ENCODE measurements around the gene SLC22A17. TPM values are rescaled to one million over a fixed set of nuclear protein-coding genes. Genes with fewer than 3 reads are reported as not detected.

The SLC22A17 gene
- total RNA-seq, 1 donor from 2014 or later: 12.1 TPM

GRCh38 chr14:23376482-23377197, 24.0 kb upstream of the SLC22A17 start, which contains the start of gene CMTM5:
Gene CMTM5, plus strand, starts transcription at chr14:23377046. Its CDS starts 206 bp downstream, at chr14:23377252.
- no peak for ATAC-seq
- Histone ChIP-seq H3K27ac (no peak within 1 kb of the TSS), H3K4me3 (peak within 1 kb of the TSS; percentile 10), H3K4me1 (no peaks in the 10 kb centered on the region), H3K36me3 (no peaks in the 10 kb centered on the region), H3K27me3 (no peaks in the 10 kb centered on the region), H3K9me3 (no peaks in the 10 kb centered on the region)
- intact Hi-C loops (cut with DNase I): loop anchor here (5.0 kb wide), 1 partner anchor 49 kb away; no protein-coding TSS in a partner anchor
- no peak for DNase-seq
- TF ChIP-seq, protein P1, sequence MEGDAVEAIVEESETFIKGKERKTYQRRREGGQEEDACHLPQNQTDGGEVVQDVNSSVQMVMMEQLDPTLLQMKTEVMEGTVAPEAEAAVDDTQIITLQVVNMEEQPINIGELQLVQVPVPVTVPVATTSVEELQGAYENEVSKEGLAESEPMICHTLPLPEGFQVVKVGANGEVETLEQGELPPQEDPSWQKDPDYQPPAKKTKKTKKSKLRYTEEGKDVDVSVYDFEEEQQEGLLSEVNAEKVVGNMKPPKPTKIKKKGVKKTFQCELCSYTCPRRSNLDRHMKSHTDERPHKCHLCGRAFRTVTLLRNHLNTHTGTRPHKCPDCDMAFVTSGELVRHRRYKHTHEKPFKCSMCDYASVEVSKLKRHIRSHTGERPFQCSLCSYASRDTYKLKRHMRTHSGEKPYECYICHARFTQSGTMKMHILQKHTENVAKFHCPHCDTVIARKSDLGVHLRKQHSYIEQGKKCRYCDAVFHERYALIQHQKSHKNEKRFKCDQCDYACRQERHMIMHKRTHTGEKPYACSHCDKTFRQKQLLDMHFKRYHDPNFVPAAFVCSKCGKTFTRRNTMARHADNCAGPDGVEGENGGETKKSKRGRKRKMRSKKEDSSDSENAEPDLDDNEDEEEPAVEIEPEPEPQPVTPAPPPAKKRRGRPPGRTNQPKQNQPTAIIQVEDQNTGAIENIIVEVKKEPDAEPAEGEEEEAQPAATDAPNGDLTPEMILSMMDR (IDR thresholded peaks at IDR 0.05): no peak

DNA sequence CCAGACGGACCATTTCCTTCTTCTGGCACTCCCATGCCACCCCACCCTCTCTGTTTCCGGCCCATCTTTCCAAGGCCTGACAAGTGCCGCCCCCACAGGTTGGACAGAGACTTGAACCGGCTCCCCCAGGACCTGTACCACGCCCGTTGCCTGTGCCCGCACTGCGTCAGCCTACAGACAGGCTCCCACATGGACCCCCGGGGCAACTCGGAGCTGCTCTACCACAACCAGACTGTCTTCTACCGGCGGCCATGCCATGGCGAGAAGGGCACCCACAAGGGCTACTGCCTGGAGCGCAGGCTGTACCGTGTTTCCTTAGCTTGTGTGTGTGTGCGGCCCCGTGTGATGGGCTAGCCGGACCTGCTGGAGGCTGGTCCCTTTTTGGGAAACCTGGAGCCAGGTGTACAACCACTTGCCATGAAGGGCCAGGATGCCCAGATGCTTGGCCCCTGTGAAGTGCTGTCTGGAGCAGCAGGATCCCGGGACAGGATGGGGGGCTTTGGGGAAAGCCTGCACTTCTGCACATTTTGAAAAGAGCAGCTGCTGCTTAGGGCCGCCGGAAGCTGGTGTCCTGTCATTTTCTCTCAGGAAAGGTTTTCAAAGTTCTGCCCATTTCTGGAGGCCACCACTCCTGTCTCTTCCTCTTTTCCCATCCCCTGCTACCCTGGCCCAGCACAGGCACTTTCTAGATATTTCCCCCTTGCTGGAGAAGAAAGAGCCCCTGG, 23.0 kb upstream of the SLC22A17 start:
- Histone ChIP-seq H3K4me1 (no peaks in the 10 kb centered on the region), H3K4me3 (no peak overlapping the region), H3K27me3 (no peaks in the 10 kb centered on the region), H3K36me3 (no peaks in the 10 kb centered on the region), H3K27ac (no peak overlapping the region), H3K9me3 (no peaks in the 10 kb centered on the region)
- TF ChIP-seq, protein P1 (IDR thresholded peaks at IDR 0.05): no peak
- no peak for DNase-seq
- no peak for ATAC-seq
- intact Hi-C loops (cut with DNase I): loop anchor here (5.0 kb wide), 1 partner anchor 48 kb away; no protein-coding TSS in a partner anchor

- Histone ChIP-seq H3K36me3 (no peaks in the 10 kb centered on the region), H3K27ac (no peak overlapping the region), H3K4me3 (no peak overlapping the region), H3K4me1 (no peaks in the 10 kb centered on the region), H3K9me3 (no peaks in the 10 kb centered on the region), H3K27me3 (no peaks in the 10 kb centered on the region)
- TF ChIP-seq, protein P1 (IDR thresholded peaks at IDR 0.05): no peak
- ATAC-seq (no peak), DNase-seq (no peak)
- intact Hi-C loops (cut with DNase I): no loop called here
These were observed 20.4 kb upstream of the SLC22A17 start for GRCh38 chr14:23373041-23373440.

- Histone ChIP-seq H3K36me3 (no peaks in the 10 kb centered on the region), H3K27me3 (no peaks in the 10 kb centered on the region), H3K4me1 (no peaks in the 10 kb centered on the region), H3K9me3 (no peaks in the 10 kb centered on the region), H3K27ac (no peak within 1 kb of the TSS), H3K4me3 (no peak within 1 kb of the TSS)
- intact Hi-C loops (cut with DNase I): no loop called here
- DNase-seq (no peak), ATAC-seq (no peak)
- TF ChIP-seq, protein P1 (IDR thresholded peaks at IDR 0.05): no peak
These were observed 19.8 kb upstream of the SLC22A17 start, which contains the start of gene IL25 for GRCh38 chr14:23372509-23372908. Gene IL25, plus strand, starts transcription at chr14:23372809.

DNA sequence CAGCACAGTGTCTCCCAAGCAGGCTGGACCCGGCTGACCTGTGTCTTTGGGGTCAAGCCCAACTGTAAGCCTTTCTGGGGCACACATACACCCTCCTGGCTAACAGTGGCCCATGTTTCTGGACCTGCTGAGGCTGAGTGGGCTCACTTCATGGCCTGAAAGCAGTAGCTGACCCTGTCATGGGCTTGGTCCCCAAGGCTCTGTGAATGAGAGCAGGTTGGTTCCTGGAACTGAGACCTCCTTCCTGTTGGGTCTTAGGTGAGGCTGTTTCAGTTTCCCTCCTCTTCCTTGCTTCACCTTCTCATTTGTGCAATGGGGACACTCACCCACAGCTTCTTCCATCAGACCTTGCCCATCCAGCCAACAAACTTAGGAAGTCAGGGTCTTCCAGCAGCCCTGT, 19.2 kb upstream of the SLC22A17 start:
- H3K36me3 ChIP-seq: no peaks in the 10 kb centered on the region
- intact Hi-C loops (cut with DNase I): no loop called here
- DNase-seq (no peak), ATAC-seq (no peak)
- no peaks in the 10 kb centered on the region for H3K27me3 ChIP-seq
- no peak overlapping the region for H3K27ac ChIP-seq
- TF ChIP-seq, protein P1 (IDR thresholded peaks at IDR 0.05): no peak
- H3K9me3 ChIP-seq: no peaks in the 10 kb centered on the region
- no peak overlapping the region for H3K4me3 ChIP-seq
- no peaks in the 10 kb centered on the region for H3K4me1 ChIP-seq
